Tibial nerve (tissue), 3 donors: ENCODE results near the gene EIF5A.

ENCODE experiments used
- EP300 ChIP-seq, 2 donors: sonication (generic); formaldehyde crosslinking; IDR thresholded peaks; one replicate each; pipeline ENCODE4 v1.6.1; 2017; ENCODE audit warnings: antibody characterized with exemption in 2 of 2, mild to moderate bottlenecking in 1 of 2
- POLR2A ChIP-seq, 2 donors: fragments of 450-650 bp; IDR thresholded peaks; one replicate each; pipeline ENCODE4 v1.6.1; 2017; ENCODE audit warnings: antibody characterized with exemption in 2 of 2, mild to moderate bottlenecking in 2 of 2, moderate library complexity in 2 of 2

GRCh38 chr17:7334938-7335538, 27.6 kb downstream of the EIF5A start:
- TF ChIP-seq EP300 (IDR thresholded peaks at IDR 0.05) (no peak), POLR2A (IDR thresholded peaks at IDR 0.05) (no peak)
